H1 (cell line): ENCODE data around the gene CELF2. TPM values are rescaled to one million over a fixed set of nuclear protein-coding genes. Genes with fewer than 3 reads are reported as not detected.

Experiments used
- CTCF ChIA-PET: fragments of 300-600 bp; sonication (Branson Sonifier 250); formaldehyde crosslinking; loops from one replicate; lab custom pipeline; 2021; ENCODE audit not compliant: partially characterized antibody; lab: Charles Lee
- POLR2A ChIA-PET: fragments of 300-600 bp; sonication (Branson Sonifier 250); formaldehyde crosslinking; loops from one replicate; lab custom pipeline; 2021; ENCODE audit warnings: inconsistent platforms; ENCODE audit not compliant: partially characterized antibody; lab: Charles Lee
- DNase-seq, 2 experiments: peaks; one replicate each; pipeline versions ENCODE4 v3.0.0 to v3.0.0-alpha.2; 2010 to 2022; ENCODE audit warnings: low spot score in 2 of 2, low read depth in 1 of 2, mixed read lengths in 1 of 2
- FAIRE-seq: peaks from 2 replicates; lab custom pipeline; 2011; peaks lifted over from hg19 to GRCh38; lab: Jason Lieb, UNC
- H2AFZ ChIP-seq: 2 replicates; pipeline ENCODE4 v1.8.1; 2012; ENCODE audit warnings: low read length, inconsistent platforms
- H2AK5ac ChIP-seq: 2 replicates; pipeline ENCODE4 v1.6.1; 2013; ENCODE audit warnings: low read depth, low read length
- H2BK120ac ChIP-seq: replicated peaks from 2 replicates; pipeline ENCODE3; 2013; ENCODE audit warnings: low read depth, low read length, inconsistent platforms
- H2BK12ac ChIP-seq: 2 replicates; pipeline ENCODE4 v1.6.1; 2013; ENCODE audit warnings: low read depth, low read length
- H2BK15ac ChIP-seq: 2 replicates; pipeline ENCODE4 v1.6.1; 2013; ENCODE audit warnings: low read length
- H2BK20ac ChIP-seq: 2 replicates; pipeline ENCODE4 v1.6.1; 2013; ENCODE audit warnings: low read length
- H2BK5ac ChIP-seq: 2 replicates; pipeline ENCODE4 v1.6.1; 2013; ENCODE audit warnings: low read depth, low read length
- H3K14ac ChIP-seq: 2 replicates; pipeline ENCODE4 v1.6.1; 2013; ENCODE audit warnings: inconsistent platforms; ENCODE audit not compliant: insufficient read length
- H3K18ac ChIP-seq: 2 replicates; pipeline ENCODE4 v1.6.1; 2013; ENCODE audit warnings: low read length; ENCODE audit errors: extremely low read depth
- H3K23ac ChIP-seq: 2 replicates; pipeline ENCODE4 v1.6.1; 2013; ENCODE audit warnings: inconsistent platforms; ENCODE audit not compliant: insufficient read length
- H3K23me2 ChIP-seq: 2 replicates; pipeline ENCODE4 v1.6.1; 2013; ENCODE audit warnings: low read depth, low read length
- H3K27ac ChIP-seq: 2 replicates; pipeline ENCODE4 v1.6.1; 2011; ENCODE audit warnings: low read depth, low read length, inconsistent platforms
- H3K27me3 ChIP-seq, 4 experiments: replicated peaks in 1 of 4; 1 replicate in 1 of 4; 2 replicates in 3 of 4; pipeline versions ENCODE4 v1.6.1 to v1.8.1; 2011 to 2013; ENCODE audit warnings: low read length in 3 of 4, mild to moderate bottlenecking in 3 of 4, inconsistent platforms in 2 of 4, mixed read lengths in 2 of 4, moderate library complexity in 1 of 4; ENCODE audit not compliant: control insufficient read depth in 3 of 4, insufficient read depth in 3 of 4; ENCODE audit errors: extremely low read depth in 1 of 4
- H3K36me3 ChIP-seq, 4 experiments: 2 replicates each; pipeline versions ENCODE4 v1.6.1 to v1.8.1; 2011 to 2013; ENCODE audit warnings: mild to moderate bottlenecking in 4 of 4, low read length in 3 of 4, moderate library complexity in 2 of 4, control low read depth in 1 of 4, inconsistent platforms in 1 of 4; ENCODE audit not compliant: insufficient read depth in 4 of 4, control insufficient read depth in 2 of 4
- H3K4ac ChIP-seq: replicated peaks from 2 replicates; pipeline ENCODE3; 2013; ENCODE audit warnings: low read length, low read depth, mixed read lengths, inconsistent platforms; ENCODE audit not compliant: insufficient read length
- H3K4me1 ChIP-seq, 4 experiments: replicated peaks in 1 of 4; 1 replicate in 1 of 4; 2 replicates in 3 of 4; pipeline versions ENCODE4 v1.6.1 to v1.8.1; 2011 to 2013; ENCODE audit warnings: low read length in 3 of 4, inconsistent platforms in 2 of 4, mixed read lengths in 1 of 4; ENCODE audit not compliant: insufficient read depth in 4 of 4, control insufficient read depth in 3 of 4
- H3K4me2 ChIP-seq, 2 experiments: 2 replicates each; pipeline versions ENCODE4 v1.6.1 to v1.8.1; 2011 to 2013; ENCODE audit warnings: low read depth in 2 of 2, low read length in 2 of 2, control low read depth in 1 of 2, inconsistent platforms in 1 of 2, mild to moderate bottlenecking in 1 of 2; ENCODE audit not compliant: insufficient read depth in 1 of 2
- H3K4me3 ChIP-seq, 4 experiments: fragments of 200-600, 300-600 bp in 1 of 4; sonication (generic), shearing (Covaris generic), sonication (Bioruptor Twin) in 1 of 4; 2 replicates each; pipeline versions ENCODE4 v1.5.1 to v1.8.1; 2011 to 2016; ENCODE audit warnings: low read length in 4 of 4, low read depth in 3 of 4, control low read depth in 2 of 4, inconsistent platforms in 2 of 4, mild to moderate bottlenecking in 2 of 4, mixed read lengths in 1 of 4, moderate library complexity in 1 of 4; ENCODE audit not compliant: insufficient read depth in 2 of 4; ENCODE audit errors: extremely low read depth in 1 of 4
- H3K56ac ChIP-seq: replicated peaks from 2 replicates; pipeline ENCODE3; 2013; ENCODE audit warnings: low read depth, mild to moderate bottlenecking, mixed read lengths, low read length, inconsistent platforms; ENCODE audit not compliant: insufficient read length
- H3K79me1 ChIP-seq: 2 replicates; pipeline ENCODE4 v1.6.1; 2013; ENCODE audit warnings: low read depth, low read length, control low read depth
- H3K79me2 ChIP-seq, 2 experiments: 2 replicates each; pipeline versions ENCODE4 v1.6.1 to v1.8.1; 2012 to 2013; ENCODE audit warnings: low read length in 2 of 2, mild to moderate bottlenecking in 2 of 2, inconsistent platforms in 1 of 2; ENCODE audit not compliant: insufficient read depth in 2 of 2, control insufficient read depth in 1 of 2
- H3K9ac ChIP-seq, 4 experiments: replicated peaks in 1 of 4; 1 replicate in 1 of 4; 2 replicates in 3 of 4; pipeline versions ENCODE4 v1.6.1 to v1.8.1; 2011 to 2013; ENCODE audit warnings: low read depth in 3 of 4, low read length in 3 of 4, control low read depth in 2 of 4, mild to moderate bottlenecking in 2 of 4, moderate library complexity in 2 of 4, inconsistent platforms in 1 of 4; ENCODE audit errors: extremely low read depth in 1 of 4
- H3K9me3 ChIP-seq, 2 experiments: 2 replicates each; pipeline versions ENCODE4 v1.6.1 to v1.8.1; 2012 to 2013; ENCODE audit warnings: mild to moderate bottlenecking in 2 of 2, moderate library complexity in 2 of 2, control low read depth in 1 of 2, inconsistent platforms in 1 of 2, low read depth in 1 of 2, low read length in 1 of 2, mixed read lengths in 1 of 2; ENCODE audit not compliant: insufficient read depth in 2 of 2
- H4K20me1 ChIP-seq, 2 experiments: replicated peaks in 1 of 2; 2 replicates each; pipeline versions ENCODE3 to v1.8.1; 2011 to 2013; ENCODE audit warnings: inconsistent platforms in 2 of 2, low read length in 2 of 2, mild to moderate bottlenecking in 1 of 2; ENCODE audit not compliant: insufficient read depth in 2 of 2, control insufficient read depth in 1 of 2
- H4K5ac ChIP-seq: 2 replicates; pipeline ENCODE4 v1.6.1; 2013; ENCODE audit warnings: low read length, low read depth, mixed read lengths, inconsistent platforms; ENCODE audit not compliant: insufficient read length
- H4K8ac ChIP-seq: 2 replicates; pipeline ENCODE4 v1.8.0; 2013; ENCODE audit warnings: mild to moderate bottlenecking, moderate library complexity, low read length, inconsistent platforms; ENCODE audit not compliant: insufficient read depth; ENCODE audit errors: extremely low read depth
- H4K91ac ChIP-seq: replicated peaks from 2 replicates; pipeline ENCODE3; 2013; ENCODE audit warnings: low read length, mixed read lengths, inconsistent platforms; ENCODE audit not compliant: insufficient read length
- EZH2 ChIP-seq: fragments of 200-600 bp; sonication (generic); IDR thresholded peaks from 2 replicates; pipeline ENCODE4 v1.7.1; 2012; ENCODE audit warnings: low read depth, mild to moderate bottlenecking, moderate library complexity, low read length, inconsistent platforms; ENCODE audit not compliant: severe bottlenecking
- TCF12 ChIP-seq: IDR thresholded peaks from 2 replicates; pipeline ENCODE4 v1.6.1; 2011; ENCODE audit warnings: low read depth, mild to moderate bottlenecking, low read length
- WGBS, 2 experiments: shearing (Covaris generic) in 1 of 2; methylation state at CpG; one replicate each; pipeline versions ENCODE4 v1.1.6 to v1.1.7; 2013 to 2015; ENCODE audit warnings: low lambda C conversion rate in 2 of 2, mixed read lengths in 2 of 2, inconsistent platforms in 1 of 2, low coverage in 1 of 2, missing lambda C conversion rate in 1 of 2; ENCODE audit not compliant: insufficient replicate concordance in 2 of 2, insufficient coverage in 1 of 2, insufficient read length in 1 of 2; ENCODE audit errors: extremely low coverage in 1 of 2, missing lambda C conversion rate in 1 of 2; 5-methylcytosine and 5-hydroxymethylcytosine counted together
- polyA plus RNA-seq, 7 experiments: library from polyadenylated mRNA; depleted of rRNA in 3 of 7; stranded (reverse) in 5 of 7; unstranded in 2 of 7; fragments of >200 nt in 5 of 7; fragments of 200-250 nt in 2 of 7; gene quantifications; 1 replicate in 5 of 7; 2 replicates in 1 of 7; 4 replicates in 1 of 7; pipeline versions ENCODE4 v1.2.1 to v1.2.3, GENCODE V29; 2011 to 2013; ENCODE audit warnings: missing spikeins in 2 of 7, mixed read lengths in 2 of 7
- total RNA-seq: library from RNA; stranded (reverse); fragmentation: NEBNext Ultra II Directional; extraction: Animal tissue kit (Norgen Biotek cat#: 25700); gene quantifications from 2 replicates; pipeline ENCODE4 v1.2.1, GENCODE V29; 2021

Gene CELF2
- total and polyA plus RNA-seq, 2 of the 8 experiments (the other 6 are each of a cell fraction or from before 2014, with no cell fraction given) = 18.3 to 22.7 TPM

GRCh38 chr10:11131112-11131639, 113.5 kb downstream of the CELF2 start:
- Histone ChIP-seq H3K9me3 (no peaks in the 10 kb centered on the region), H3K14ac (no peak overlapping the region), H4K91ac (no peak overlapping the region), H3K36me3 (no peaks in the 10 kb centered on the region), H3K23ac (no peak overlapping the region), H3K79me1 (no peaks in the 10 kb centered on the region; the same call in none of the 2 replicates), H3K27ac (no peak overlapping the region), H3K79me2 (peaks cover 0 to 4% of the 10 kb centered on the region in 2 experiments; a peak in 2 of 4 replicates), H2BK15ac (no peak overlapping the region), H3K4me3 (no peak overlapping the region), H3K9ac (no peak overlapping the region), H3K27me3 (no peaks in the 10 kb centered on the region), H4K5ac (no peak overlapping the region), H3K4me1 (peaks cover 0 to 2% (median 0%) of the 10 kb centered on the region in 4 experiments; a peak in 1 of 7 replicates)
- 90% methylated on average over 10 of the region's 10 CpGs; no CpG with 5 or more reads in 1 of the 2 experiments for WGBS, 2 experiments
- POLR2A ChIA-PET = no interaction called here
- FAIRE-seq = no peak
- TF ChIP-seq TCF12 = no peak
- TF ChIP-seq EZH2 = no peak
- TF ChIP-seq, all 59 proteins: peak for 0
- Histone ChIP-seq H2BK20ac (no peak overlapping the region), H2AK5ac (no peak overlapping the region), H4K20me1 (no peaks in the 10 kb centered on the region), H2AFZ (no peak overlapping the region), H2BK120ac (no peak overlapping the region), H3K4me2 (no peak overlapping the region), H3K4ac (no peak overlapping the region), H2BK12ac (no peak overlapping the region), H4K8ac (no peak overlapping the region), H2BK5ac (no peak overlapping the region), H3K23me2 (no peaks in the 10 kb centered on the region), H3K18ac (no peak overlapping the region), H3K56ac (no peak overlapping the region)
- no peak for DNase-seq
- CTCF ChIA-PET = interaction anchor here (1.5 kb wide), 1 partner anchor 34 kb away, joined by 3 read pairs; no protein-coding TSS in a partner anchor
